ENCODE data around the gene CDC45.

The CDC45 gene

DNA sequence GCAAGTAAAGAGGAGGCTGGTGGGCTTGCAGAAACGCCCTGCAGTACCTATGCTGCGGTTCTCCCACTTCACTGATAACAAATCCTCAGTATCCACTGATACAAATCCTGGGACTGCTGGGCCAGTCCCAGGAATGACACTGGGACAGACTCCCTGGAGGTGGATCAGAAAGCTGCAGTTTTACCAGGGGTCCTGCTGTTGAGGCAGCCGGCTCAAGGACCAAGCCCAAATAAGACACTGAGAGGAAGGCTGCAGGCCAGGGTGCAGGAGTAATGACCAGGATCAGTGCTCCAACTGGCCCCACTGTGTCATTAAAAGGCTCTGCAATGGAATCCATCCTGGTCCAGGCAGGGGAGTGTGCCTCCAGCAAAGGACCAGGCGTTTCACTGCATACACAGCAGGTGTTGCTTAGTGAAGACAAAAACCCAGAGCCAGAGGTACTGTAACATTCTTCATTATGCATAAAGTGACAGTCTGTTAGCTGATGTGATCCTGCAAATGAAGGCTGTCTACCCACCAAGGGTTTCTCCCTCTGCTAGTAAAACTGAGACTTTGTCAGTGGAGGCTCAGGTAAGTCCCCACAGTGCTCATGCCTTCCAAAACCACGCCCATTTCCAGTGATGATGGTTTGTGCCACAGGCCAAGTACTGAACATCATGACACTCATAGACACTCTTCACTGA lies 30.8 kb upstream of the CDC45 start:
- no peak for DNase-seq

- no peak for DNase-seq
Observed at GRCh38 chr22:19449422-19449767, 30.3 kb upstream of the CDC45 start.

GRCh38 chr22:19450363-19451175 lies 29.2 kb upstream of the CDC45 start:
- DNase-seq = no peak

DNA sequence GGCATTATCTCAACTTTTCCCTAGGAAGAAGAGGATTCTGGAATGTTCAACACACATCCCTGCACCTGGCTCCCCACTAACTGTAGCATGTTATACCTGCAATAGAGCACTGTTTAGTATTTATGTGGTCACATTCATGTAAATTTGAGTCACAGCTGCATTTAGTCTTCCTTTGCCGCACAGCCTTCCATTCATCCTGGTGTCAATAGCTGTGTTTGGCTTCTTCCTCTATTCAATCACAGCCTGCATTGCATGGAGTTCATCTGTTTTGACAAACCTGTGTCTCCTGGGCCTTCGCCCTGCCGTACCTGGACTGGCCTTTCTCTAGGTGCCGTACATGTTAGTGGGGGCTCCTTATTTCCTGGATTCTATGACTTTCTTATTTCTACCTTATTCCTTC lies 28.1 kb upstream of the CDC45 start:
- DNase-seq = no peak

GRCh38 chr22:19453718-19454117 lies 26.0 kb upstream of the CDC45 start:
- no peak for DNase-seq

DNA sequence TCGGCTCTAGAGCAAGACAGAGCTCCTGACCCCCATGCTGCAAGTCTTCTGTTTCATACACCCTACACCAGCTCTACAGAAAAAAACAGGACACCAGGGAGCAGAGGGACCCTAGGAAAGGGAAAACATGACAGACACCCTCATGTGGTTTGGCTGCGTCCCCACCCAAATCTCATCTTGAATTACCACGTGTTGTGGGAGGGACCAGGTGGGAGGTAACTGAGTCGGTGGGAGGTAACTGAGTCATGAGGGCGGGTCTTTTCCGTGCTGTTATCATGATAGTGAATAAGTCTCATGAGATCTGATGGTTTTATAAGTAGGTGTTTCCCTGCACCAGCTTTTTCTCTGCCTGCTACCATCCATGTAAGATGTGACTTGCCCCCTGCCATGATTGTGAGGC lies 25.6 kb upstream of the CDC45 start:
- DNase-seq = no peak

DNA sequence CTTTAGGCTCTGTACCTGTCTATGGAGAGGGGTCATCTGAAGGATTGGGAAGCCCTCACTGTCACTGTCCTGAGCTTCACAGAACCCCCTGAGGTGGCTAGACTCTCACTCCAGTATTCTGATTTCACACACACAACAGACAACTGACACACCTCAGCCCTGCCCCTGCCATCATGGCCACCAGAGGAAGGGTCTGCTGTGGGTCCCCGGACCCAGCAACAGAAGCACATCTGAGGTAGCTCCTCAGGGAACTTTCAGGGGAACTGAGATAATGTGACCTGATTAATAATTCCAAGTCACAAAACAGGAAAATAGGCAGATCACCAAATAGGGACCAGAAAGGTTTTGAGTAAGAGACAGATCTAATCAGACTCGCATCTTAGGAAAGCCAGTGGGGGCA lies 24.7 kb upstream of the CDC45 start:
- no peak for DNase-seq

GRCh38 chr22:19455585-19456370 lies 23.9 kb upstream of the CDC45 start:
- no peak for DNase-seq

GRCh38 chr22:19456541-19456940 lies 23.2 kb upstream of the CDC45 start:
- no peak for DNase-seq

DNA sequence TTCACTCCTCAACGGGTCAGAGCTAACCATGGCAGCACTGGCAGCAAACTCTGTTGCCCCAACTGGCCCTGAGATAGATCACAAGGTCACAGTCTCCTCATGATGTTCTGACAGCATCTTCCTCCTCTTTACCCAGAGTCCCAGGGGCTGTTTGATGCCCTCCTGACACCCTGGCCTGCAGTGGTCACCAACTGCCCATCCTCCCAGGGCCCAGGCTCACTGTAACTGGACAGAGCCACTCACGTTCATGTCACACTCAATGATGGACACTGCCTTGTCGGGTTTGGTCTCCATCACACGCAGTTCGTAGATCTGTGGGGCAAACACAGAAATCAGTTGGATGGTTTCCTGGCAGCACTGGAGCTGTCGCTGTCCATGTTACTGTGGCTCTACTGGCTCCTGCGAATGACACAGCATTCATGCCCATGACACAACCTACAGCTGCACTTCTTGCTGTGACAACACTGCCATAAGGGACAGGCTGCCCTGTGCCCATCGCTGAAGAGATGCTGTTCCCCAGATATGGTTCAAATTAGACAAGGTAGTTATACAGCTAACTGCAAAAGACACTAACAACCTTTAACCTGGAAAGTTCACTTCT lies 21.8 kb upstream of the CDC45 start:
- no peak for DNase-seq

- DNase-seq = no peak
Observed at GRCh38 chr22:19460036-19460435, 19.7 kb upstream of the CDC45 start.

DNA sequence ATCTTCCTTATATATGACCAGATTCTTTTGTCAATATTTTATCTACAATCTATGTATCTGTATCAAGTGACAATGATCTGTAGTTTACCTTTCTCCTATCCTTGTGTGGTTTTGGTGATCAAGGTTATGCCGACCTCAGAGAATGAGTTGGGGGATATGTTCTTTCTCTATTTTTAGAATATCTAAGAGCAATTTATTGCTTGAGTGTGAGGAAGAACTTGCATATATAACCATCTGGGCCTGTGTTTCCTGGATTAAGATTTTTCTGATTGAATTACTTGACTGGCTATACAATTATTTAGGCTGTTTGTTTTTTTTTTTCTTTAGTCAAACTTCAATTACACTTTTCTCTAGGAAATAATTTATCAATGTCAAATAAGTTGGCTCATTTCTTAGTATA lies 18.2 kb upstream of the CDC45 start:
- no peak for DNase-seq

GRCh38 chr22:19463008-19463407 lies 16.7 kb upstream of the CDC45 start:
- DNase-seq = no peak

DNA sequence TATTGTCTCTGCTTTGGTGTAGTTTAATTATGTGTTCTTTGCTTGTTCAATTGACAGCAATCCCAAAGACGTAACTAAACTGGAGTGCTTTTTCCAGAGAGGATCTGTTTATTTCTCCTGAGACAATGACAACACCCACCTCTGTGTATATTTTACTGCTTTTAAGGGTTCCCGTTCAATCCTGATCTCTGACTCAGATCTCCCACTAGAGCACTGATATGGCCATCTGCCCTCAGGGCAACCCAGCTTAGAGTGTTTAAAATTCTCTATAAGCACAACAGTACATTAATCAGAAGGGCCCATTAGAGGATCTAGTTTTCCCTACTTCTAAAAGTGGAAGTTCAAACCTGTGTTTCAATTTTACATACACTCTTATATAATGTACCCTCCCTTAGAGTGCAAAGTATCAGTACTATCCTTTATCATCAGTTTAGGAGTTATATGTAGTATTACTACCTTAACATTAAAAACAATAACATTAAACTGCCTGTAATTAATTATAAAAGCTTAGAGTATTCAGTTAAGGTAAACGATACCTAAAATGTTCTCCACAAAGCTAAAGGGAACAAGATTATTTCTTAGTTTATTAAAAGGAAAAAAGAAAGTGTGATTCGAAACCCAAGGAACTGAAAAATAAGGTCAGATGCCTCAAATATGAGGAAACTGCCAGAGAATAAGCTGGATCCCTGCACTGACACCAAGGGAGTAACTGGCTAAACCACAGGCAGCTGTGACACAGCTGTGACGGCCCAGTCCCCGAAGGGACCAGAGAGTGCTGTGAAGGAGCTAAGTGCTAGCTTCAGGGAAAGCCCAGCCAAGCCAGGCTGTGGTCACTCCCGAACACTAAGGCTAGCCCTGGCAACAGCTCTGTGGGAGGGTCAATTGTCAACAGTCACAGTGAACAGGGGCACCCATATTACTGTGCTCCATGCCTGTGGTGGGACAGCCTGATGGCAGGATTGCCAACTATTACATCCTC lies 15.9 kb upstream of the CDC45 start:
- no peak for DNase-seq

DNA sequence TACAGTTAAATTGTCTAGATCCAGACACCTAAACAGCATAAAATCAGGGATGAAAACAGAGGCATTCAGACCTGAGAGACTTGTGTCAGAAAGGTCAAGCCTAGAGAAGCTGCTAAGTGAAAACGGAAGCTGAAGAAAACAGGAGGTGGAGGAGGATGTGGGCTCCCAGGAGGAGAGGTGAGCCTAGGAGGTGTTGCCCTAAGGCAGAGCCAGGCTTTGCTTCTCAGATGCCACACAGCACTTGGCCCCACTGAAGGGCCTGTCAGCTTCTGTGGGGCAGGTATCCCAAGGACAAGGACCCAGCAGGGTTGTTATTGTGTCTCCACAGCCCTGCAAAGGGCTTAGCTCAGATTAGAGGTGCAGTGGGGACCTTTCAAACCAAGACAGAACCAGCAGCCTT lies 15.2 kb upstream of the CDC45 start:
- no peak for DNase-seq

DNA sequence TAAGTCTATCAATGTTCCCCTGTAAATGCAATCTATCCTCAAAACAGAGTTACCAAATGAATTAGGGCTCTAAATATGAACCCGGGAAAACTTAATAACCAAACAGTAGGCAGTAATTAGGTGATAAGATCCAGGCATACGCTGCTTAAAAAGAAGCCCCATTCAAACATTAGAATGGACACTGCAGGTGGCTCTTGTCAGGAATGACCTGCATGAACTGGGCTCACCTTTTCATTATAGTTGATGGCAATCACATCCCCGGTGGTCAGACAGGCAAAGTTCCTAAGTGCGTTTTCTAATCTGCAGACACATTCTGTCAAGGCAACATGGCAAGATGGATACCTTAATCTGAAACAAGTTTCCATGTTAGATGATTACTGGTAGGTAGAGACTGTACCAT lies 14.7 kb upstream of the CDC45 start:
- no peak for DNase-seq

DNA sequence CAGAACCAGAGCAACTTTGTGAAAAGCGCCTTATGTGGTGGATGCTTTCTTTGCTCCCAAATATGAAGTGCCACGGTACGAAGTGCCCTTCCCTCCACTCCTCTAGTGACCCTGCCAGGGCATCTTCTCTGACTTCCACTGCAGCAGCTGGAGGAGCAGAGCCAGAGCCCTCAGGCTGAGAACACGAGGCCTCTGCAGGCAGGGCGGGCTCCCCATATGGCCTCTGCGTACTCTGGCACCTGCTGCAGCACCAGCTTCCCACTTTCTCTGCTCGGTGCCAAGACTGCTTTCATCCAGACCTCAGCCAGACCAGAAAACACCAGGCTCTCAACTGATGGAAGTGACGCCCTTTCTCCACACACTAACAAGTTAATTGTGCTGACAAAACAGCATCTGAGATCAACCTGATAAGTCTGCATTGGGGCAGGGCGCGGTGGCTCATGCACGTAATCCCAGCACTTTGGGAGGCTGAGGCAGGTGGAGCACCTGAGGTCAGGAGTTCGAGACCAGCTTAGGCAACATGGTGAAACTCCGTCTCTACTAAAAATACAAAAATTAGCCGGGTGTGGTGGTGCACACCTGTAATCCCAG lies 13.5 kb upstream of the CDC45 start:
- no peak for DNase-seq

DNA sequence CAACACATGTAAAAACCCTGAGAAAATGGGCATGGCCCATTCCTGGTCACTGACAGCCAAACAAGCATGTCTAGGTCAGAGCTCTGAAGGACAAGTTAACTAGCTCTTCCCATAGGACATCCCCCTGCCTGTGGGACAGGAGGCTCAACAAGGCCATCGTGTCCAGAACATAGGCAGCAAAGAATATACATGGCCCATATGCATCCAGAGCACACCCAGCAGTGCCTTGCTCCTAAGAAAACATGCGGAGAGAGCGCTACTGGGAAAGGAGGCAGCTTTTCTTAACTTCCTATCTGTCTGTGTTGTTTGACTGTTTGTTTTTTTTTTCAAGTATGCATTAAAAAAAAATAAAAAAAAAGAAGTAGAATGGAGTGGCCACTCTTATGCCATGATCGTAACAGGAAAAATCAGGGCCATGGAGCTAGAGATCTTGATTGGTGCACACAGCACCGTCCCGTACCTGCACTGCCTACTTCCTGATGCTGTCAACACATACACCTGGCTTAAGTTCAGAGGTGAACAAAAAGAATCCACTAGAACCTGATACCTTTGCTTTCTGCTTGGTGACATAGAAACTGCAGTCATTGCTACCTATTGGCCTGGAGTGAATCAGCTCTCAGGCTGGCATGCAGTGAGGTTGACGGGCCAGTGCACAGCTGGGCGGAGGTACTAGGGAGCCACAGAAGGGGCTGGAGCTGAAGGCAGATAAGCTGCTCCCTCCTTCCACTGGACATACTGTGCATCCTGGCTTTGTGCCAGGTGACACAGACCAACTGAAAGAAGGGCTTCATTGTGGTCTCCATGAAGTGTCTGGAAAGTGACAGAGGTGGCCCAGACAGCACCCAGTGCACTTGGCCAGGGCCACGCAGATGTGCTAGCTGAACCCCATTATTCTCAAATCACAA lies 12.6 kb upstream of the CDC45 start:
- no peak for DNase-seq

DNA sequence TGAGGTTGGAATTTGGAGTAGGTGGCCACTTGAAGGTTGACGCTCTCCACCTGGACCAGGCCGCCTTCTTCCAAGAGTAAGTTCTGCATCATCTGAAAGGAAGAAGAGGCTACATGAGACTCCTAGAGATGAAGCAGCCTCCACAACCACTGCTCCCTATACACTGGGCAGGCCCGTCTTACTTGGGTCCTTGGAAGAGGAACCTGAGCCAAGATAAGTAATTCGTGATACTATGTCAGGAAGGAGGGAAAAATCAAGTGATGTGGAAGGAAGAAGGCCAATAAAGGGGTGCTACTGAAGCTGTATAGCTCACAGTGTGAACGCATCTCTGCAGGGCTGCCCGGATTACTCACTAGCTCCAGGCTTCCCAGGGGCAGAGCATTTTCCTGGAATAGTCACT lies 11.8 kb upstream of the CDC45 start:
- DNase-seq = no peak

DNA sequence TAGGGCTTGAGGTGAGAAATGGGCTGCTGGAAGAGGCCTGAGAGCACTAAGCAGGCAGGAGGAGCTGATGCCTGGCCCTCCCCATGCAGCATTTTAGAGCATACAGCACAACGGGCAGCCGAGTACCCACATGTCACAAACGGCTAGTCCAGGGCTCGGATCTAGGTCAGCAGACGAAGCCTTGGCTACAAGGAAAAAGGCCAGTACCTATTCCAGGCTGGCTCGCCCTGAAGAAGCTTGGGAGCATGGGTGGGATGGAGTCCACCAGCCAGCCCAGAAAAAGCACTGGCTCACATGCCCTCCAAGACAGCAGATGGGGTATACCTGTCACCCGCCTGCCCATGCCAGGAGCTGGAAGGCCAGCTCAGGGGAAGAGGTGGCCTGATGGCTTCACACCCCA lies 10.3 kb upstream of the CDC45 start:
- DNase-seq = no peak

- no peak for DNase-seq
Observed at GRCh38 chr22:19470010-19470409, 9.7 kb upstream of the CDC45 start.
